ENCODE data around the gene PIK3CG.
"Not testable (repeated sequence)": the region's sequence is repeated elsewhere in the genome, so short reads cannot be mapped to it uniquely, and the experiment has no call there.

PIK3CG gene

DNA sequence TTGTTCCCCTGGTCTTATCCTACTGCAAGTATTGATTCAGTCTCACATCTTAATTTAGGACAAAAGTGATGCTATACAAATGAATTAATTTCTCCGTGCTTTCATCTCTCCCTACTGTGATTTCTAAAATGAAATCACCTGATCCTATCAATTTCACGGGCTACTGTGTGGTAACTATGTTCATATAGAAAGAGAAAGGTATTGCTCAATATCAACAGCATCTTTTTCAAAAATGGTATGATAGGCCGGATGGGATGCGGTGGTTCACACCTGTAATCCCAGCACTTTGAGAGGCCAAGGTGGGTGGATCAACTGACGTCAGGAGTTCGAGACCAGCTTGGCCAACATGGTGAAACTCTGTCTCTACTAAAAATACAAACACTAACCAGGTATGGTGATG is 71.2 kb downstream of the PIK3CG start:
- no peak overlapping the region for H3K4me3 ChIP-seq (ENCODE audit: low read depth, low read length)

DNA sequence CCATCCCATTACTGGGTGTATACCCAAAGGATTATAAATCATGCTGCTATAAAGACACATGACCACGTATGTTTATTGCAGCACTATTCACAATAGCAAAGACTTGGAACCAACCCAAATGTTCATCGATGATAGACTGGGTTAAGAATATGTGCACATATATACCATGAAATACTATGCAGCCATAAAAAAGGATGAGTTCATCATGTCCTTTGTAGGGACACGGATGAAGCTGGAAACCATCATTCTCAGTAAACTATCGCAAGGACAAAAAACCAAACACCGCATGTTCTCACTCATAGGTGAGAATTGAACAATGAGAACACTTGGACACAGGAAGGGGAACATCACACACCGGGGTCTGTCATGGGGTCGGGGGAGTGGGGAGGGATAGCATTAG is 73.0 kb downstream of the PIK3CG start:
- H3K4me3 ChIP-seq (ENCODE audit: low read depth, low read length) = not testable (repeated sequence)

- no peak overlapping the region for H3K4me3 ChIP-seq (ENCODE audit: low read depth, low read length)
Measured at GRCh38 chr7:106938803-106939202, 73.7 kb downstream of the PIK3CG start.

DNA sequence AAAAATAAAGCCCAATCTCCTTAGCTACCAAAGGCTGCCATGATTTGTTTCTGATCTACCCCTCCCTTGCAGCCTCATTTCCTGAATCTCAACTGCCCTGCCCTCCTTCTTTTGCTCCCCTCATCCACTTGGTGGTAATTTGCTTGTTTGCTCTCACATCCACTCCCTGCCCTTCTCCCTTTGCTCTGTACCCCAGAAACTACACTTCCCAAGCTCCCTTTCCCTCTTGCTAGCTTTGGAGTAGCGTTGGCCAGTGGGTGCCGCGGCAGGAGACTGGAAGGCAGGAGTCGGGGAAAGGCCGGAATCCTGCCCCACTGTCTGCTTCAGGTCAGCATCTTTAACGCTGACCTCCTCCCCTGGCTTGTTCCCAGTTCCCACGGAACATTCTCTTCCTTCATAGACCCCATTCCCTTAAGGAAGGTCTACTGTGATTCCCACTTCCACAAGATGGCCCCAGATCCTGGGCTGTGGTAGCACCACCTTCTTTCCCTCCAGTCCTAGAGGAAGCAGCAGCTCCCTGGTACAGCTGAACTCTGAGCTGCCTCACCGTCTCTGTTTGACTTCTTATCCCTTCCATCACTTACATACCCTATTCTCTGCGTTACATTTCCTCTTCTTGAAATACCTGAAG is 79.1 kb downstream of the PIK3CG start:
- no peak overlapping the region for H3K4me3 ChIP-seq (ENCODE audit: low read depth, low read length)

DNA sequence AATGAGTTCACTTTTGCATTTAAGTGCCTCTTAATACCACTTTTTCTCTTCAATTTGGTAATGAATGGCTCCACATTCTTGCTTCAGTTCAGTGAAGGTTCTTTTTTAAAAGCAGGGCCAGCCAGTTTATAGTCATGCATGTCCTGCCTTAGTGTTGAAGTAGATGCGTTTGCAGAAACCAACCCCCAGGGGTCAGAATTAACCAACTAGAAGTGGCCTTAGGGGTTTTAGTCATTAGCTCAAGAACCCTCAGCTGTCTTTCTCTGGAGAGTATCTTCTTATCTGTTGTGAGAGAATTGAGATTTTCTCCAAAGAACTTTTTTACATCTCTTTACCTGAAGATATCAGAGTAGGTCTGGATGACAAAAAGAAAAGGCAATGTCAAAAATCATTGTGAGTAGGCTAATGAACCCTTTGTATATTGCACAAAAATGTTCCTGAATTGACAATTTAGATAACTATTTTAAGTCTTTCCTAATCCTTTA is 82.2 kb downstream of the PIK3CG start:
- no peak overlapping the region for H3K4me3 ChIP-seq (ENCODE audit: low read depth, low read length)

GRCh38 chr7:106952001-106952657 is 87.0 kb downstream of the PIK3CG start:
- H3K4me3 ChIP-seq (ENCODE audit: low read depth, low read length) = no peak overlapping the region

DNA sequence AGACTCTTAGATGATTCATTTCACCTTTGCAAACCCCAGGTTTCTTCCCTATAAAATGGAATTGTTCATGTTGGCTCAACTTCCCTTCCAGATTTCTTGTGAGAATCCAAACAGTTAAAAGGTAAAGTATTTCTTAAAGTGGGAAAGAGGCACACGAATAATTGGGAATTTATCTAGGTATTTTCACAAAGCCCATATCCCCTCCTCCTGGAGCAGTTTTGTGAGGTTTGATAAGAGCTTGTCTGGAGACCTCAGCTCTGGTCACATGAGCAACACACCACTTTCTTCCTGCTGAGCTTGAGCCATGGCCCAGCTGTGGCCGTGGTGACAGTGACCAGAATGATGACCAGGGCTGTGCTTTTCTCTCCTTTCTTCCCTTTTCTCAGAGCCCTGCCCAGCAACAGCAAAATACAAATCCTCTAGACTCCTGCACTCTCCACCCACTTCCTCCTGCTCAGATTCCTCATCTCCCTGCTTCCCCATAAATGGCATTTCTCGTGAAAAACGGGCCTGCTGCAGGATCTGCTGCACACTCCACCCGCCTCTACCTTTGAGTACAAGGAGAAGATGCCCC is 87.7 kb downstream of the PIK3CG start:
- no peak overlapping the region for H3K4me3 ChIP-seq (ENCODE audit: low read depth, low read length)

- no peak overlapping the region for H3K4me3 ChIP-seq (ENCODE audit: low read depth, low read length)
Measured at GRCh38 chr7:106954840-106955239, 89.8 kb downstream of the PIK3CG start.

GRCh38 chr7:106955857-106956256 is 90.8 kb downstream of the PIK3CG start:
- H3K4me3 ChIP-seq (ENCODE audit: low read depth, low read length) = not testable (repeated sequence)
